Neural cell (in vitro differentiated cells): ENCODE measurements around the gene SND1. TPM values are rescaled to one million over a fixed set of nuclear protein-coding genes. Genes with fewer than 3 reads are reported as not detected.

Experiments used
- H2AFZ ChIP-seq: fragments of 200-600, 300-800 bp; sonication (generic), shearing (Covaris generic); 2 replicates; pipeline ENCODE4 v1.6.0; 2014; ENCODE audit warnings: low read depth, mild to moderate bottlenecking, antibody characterized with exemption, low read length, moderate library complexity
- H3F3A ChIP-seq: fragments of 200-600 bp; shearing (Covaris generic); 2 replicates; pipeline ENCODE4 v1.6.1; 2016; ENCODE audit warnings: mild to moderate bottlenecking, moderate library complexity, mixed read lengths, antibody characterized with exemption, low read length; ENCODE audit not compliant: insufficient read depth, poor library complexity, severe bottlenecking
- H3K27ac ChIP-seq: fragments of 200-600, 300-800 bp; sonication (generic), shearing (Covaris generic); 2 replicates; pipeline ENCODE4 v1.5.1; 2014; ENCODE audit warnings: mild to moderate bottlenecking, low read length, moderate library complexity
- H3K27me3 ChIP-seq: fragments of 300-800, 200-600 bp; sonication (generic), shearing (Covaris generic); 2 replicates; pipeline ENCODE4 v1.6.0; 2014; ENCODE audit warnings: mild to moderate bottlenecking, low read depth, low read length, moderate library complexity; ENCODE audit not compliant: insufficient read depth
- H3K36me3 ChIP-seq: fragments of 300-800, 200-600 bp; sonication (generic), shearing (Covaris generic); 2 replicates; pipeline ENCODE4 v1.5.1; 2014; ENCODE audit warnings: mild to moderate bottlenecking, antibody characterized with exemption, low read length, moderate library complexity; ENCODE audit not compliant: insufficient read depth
- H3K4me2 ChIP-seq: fragments of 300-800, 200-600 bp; sonication (generic), shearing (Covaris generic); 2 replicates; pipeline ENCODE4 v1.6.0; 2014; ENCODE audit warnings: mild to moderate bottlenecking, low read length
- H3K4me3 ChIP-seq: fragments of 300-800, 200-600 bp; sonication (generic), shearing (Covaris generic); 2 replicates; pipeline ENCODE4 v1.5.1; 2014; ENCODE audit warnings: mild to moderate bottlenecking, low read length, moderate library complexity
- H3K79me2 ChIP-seq: fragments of 200-600 bp; shearing (Covaris generic); replicated peaks from 2 replicates; pipeline ENCODE4 v1.6.0; 2014; ENCODE audit warnings: mild to moderate bottlenecking, low read length, moderate library complexity; ENCODE audit not compliant: insufficient read depth
- H3K9ac ChIP-seq: fragments of 300-800, 200-600 bp; sonication (generic), shearing (Covaris generic); 2 replicates; pipeline ENCODE4 v1.6.1; 2016; ENCODE audit warnings: mild to moderate bottlenecking, low read length, mixed read lengths
- H3K9me2 ChIP-seq: fragments of 200-600 bp; shearing (Covaris generic); 2 replicates; pipeline ENCODE4 v1.6.1; 2016; ENCODE audit warnings: mild to moderate bottlenecking, low read length, mixed read lengths; ENCODE audit not compliant: insufficient read depth
- H3K9me3 ChIP-seq: fragments of 200-600, 300-800 bp; sonication (generic), shearing (Covaris generic); 2 replicates; pipeline ENCODE4 v1.6.1; 2016; ENCODE audit warnings: mild to moderate bottlenecking, mixed run types, low read length, moderate library complexity, mixed read lengths
- H4K20me1 ChIP-seq: fragments of 200-600 bp; shearing (Covaris generic); 2 replicates; pipeline ENCODE4 v1.6.1; 2016; ENCODE audit warnings: mild to moderate bottlenecking, mixed run types; ENCODE audit not compliant: insufficient read depth
- CTCF ChIP-seq: fragments of 450-650 bp; IDR thresholded peaks from 2 replicates; pipeline ENCODE4 v1.5.1; 2014; ENCODE audit warnings: antibody characterized with exemption, mild to moderate bottlenecking, moderate library complexity; ENCODE audit not compliant: poor library complexity, severe bottlenecking
- EP300 ChIP-seq: fragments of 450-650 bp; conservative IDR thresholded peaks from 2 replicates; pipeline ENCODE4 v1.6.1; 2014; ENCODE audit warnings: antibody characterized with exemption, mild to moderate bottlenecking, moderate library complexity; ENCODE audit not compliant: poor library complexity, severe bottlenecking
- EZH2 ChIP-seq: fragments of 200-600, 300-800 bp; shearing (Covaris generic), sonication (generic); IDR thresholded peaks from 2 replicates; pipeline ENCODE4 v1.6.1; 2014; ENCODE audit warnings: antibody characterized with exemption, low read length, borderline replicate concordance, mild to moderate bottlenecking; ENCODE audit not compliant: insufficient read depth, poor library complexity, severe bottlenecking
- MXI1 ChIP-seq: fragments of 450-650 bp; conservative IDR thresholded peaks from 2 replicates; pipeline ENCODE4 v1.6.1; 2014; ENCODE audit warnings: antibody characterized with exemption, mild to moderate bottlenecking; ENCODE audit not compliant: poor library complexity, severe bottlenecking
- POLR2AphosphoS5 ChIP-seq: IDR thresholded peaks from 2 replicates; pipeline ENCODE4 v1.6.1; 2012
- RAD21 ChIP-seq: fragments of 450-650 bp; conservative IDR thresholded peaks from 2 replicates; pipeline ENCODE4 v1.6.1; 2014; ENCODE audit warnings: antibody characterized with exemption, mild to moderate bottlenecking, moderate library complexity
- REST ChIP-seq: IDR thresholded peaks from 2 replicates; pipeline ENCODE4 v1.6.1; 2012; ENCODE audit warnings: borderline replicate concordance
- SMC3 ChIP-seq: fragments of 450-650 bp; conservative IDR thresholded peaks from 2 replicates; pipeline ENCODE4 v1.6.1; 2014; ENCODE audit warnings: antibody characterized with exemption, mild to moderate bottlenecking, moderate library complexity; ENCODE audit not compliant: poor library complexity
- TAF1 ChIP-seq: IDR thresholded peaks from 2 replicates; pipeline ENCODE4 v1.6.1; 2012; ENCODE audit warnings: low read depth
- polyA plus RNA-seq: library from polyadenylated mRNA; depleted of rRNA; stranded (reverse); fragments of >200 nt; gene quantifications from 2 replicates; pipeline ENCODE4 v1.2.3, GENCODE V29; 2014

SND1 gene
- polyA plus RNA-seq, 1 donor from 2014 or later = 37.4 TPM

GRCh38 chr7:127616724-127617123, 35.3 kb upstream of the SND1 start:
- Histone ChIP-seq H3K79me2 (no peaks in the 10 kb centered on the region), H3K36me3 (no peaks in the 10 kb centered on the region), H3F3A (no peaks in the 10 kb centered on the region), H2AFZ (no peak overlapping the region), H3K27ac (no peak overlapping the region), H3K9me3 (no peaks in the 10 kb centered on the region), H3K9ac (no peak overlapping the region), H4K20me1 (no peaks in the 10 kb centered on the region), H3K27me3 (peaks cover 40% of the 10 kb centered on the region), H3K9me2 (no peaks in the 10 kb centered on the region), H3K4me2 (no peak overlapping the region), H3K4me3 (no peak overlapping the region)
- no peak for TF ChIP-seq REST
- no peak for TF ChIP-seq EP300
- no peak for TF ChIP-seq RAD21
- TF ChIP-seq EZH2 = no peak
- no peak for TF ChIP-seq TAF1
- TF ChIP-seq CTCF = no peak
- TF ChIP-seq MXI1 = no peak
- no peak for TF ChIP-seq SMC3
- TF ChIP-seq POLR2AphosphoS5 = no peak

- Histone ChIP-seq H3K9me3 (no peaks in the 10 kb centered on the region), H3K27me3 (peaks cover 40% of the 10 kb centered on the region), H3K79me2 (no peaks in the 10 kb centered on the region), H3K9me2 (no peaks in the 10 kb centered on the region), H4K20me1 (no peaks in the 10 kb centered on the region), H3K36me3 (no peaks in the 10 kb centered on the region), H3K9ac (no peak within 1 kb of the TSS), H3F3A (no peaks in the 10 kb centered on the region), H3K4me2 (no peak within 1 kb of the TSS), H3K4me3 (no peak within 1 kb of the TSS), H2AFZ (no peak within 1 kb of the TSS), H3K27ac (no peak within 1 kb of the TSS)
- no peak for TF ChIP-seq CTCF
- no peak for TF ChIP-seq EP300
- TF ChIP-seq REST = no peak
- no peak for TF ChIP-seq MXI1
- TF ChIP-seq EZH2 = no peak
- TF ChIP-seq RAD21 = no peak
- TF ChIP-seq TAF1 = no peak
Measured at GRCh38 chr7:127618042-127618441, 34.0 kb upstream of the SND1 start, which contains the start of gene PAX4. TSS of gene PAX4 (minus strand) at chr7:127618142. CDS start at chr7:127615928, 2,214 bp downstream.
